Neutrophil (primary cell): ENCODE data around the gene PAK4.

Experiments used
- H3K27ac ChIP-seq: fragments of 200-600 bp; sonication (generic); 2 replicates; pipeline ENCODE4 v1.5.1; 2016; ENCODE audit warnings: mild to moderate bottlenecking, moderate library complexity
- H3K27me3 ChIP-seq: fragments of 200-600 bp; sonication (generic); 2 replicates; pipeline ENCODE4 v1.6.0; 2016; ENCODE audit warnings: mild to moderate bottlenecking
- H3K36me3 ChIP-seq: fragments of 200-600 bp; sonication (generic); 2 replicates; pipeline ENCODE4 v1.5.1; 2017
- H3K4me1 ChIP-seq, 2 experiments: fragments of 200-600 bp in 1 of 2; sonication (generic) in 1 of 2; 1 replicate in 1 of 2; 2 replicates in 1 of 2; pipeline versions ENCODE4 v1.5.1 to v1.6.1; 2013 to 2016; ENCODE audit warnings: low read depth in 1 of 2, low read length in 1 of 2, mild to moderate bottlenecking in 1 of 2, moderate library complexity in 1 of 2; ENCODE audit not compliant: control insufficient read depth in 1 of 2, insufficient read depth in 1 of 2
- H3K4me3 ChIP-seq, 2 experiments: fragments of 200-600 bp in 1 of 2; sonication (generic) in 1 of 2; 1 replicate in 1 of 2; 2 replicates in 1 of 2; pipeline ENCODE4 v1.5.1; 2013 to 2016; ENCODE audit warnings: low read depth in 1 of 2, low read length in 1 of 2, mild to moderate bottlenecking in 1 of 2, moderate library complexity in 1 of 2
- H3K9me3 ChIP-seq: fragments of 200-600 bp; sonication (generic); 2 replicates; pipeline ENCODE4 v1.5.1; 2016
- CTCF ChIP-seq: fragments of 200-600 bp; sonication (generic); IDR thresholded peaks from 2 replicates; pipeline ENCODE4 v1.5.1; 2016; ENCODE audit warnings: antibody characterized with exemption

The PAK4 gene

GRCh38 chr19:39169143-39169810, 43.7 kb downstream of the PAK4 start:
- Histone ChIP-seq H3K4me3 (no peak overlapping the region), H3K27ac (no peak overlapping the region), H3K36me3 (peaks cover 43% of the 10 kb centered on the region), H3K9me3 (no peaks in the 10 kb centered on the region), H3K4me1 (no peaks in the 10 kb centered on the region), H3K27me3 (no peaks in the 10 kb centered on the region)
- no peak for TF ChIP-seq CTCF

- H3K4me1 ChIP-seq = no peaks in the 10 kb centered on the region
- no peak for TF ChIP-seq CTCF
- no peaks in the 10 kb centered on the region for H3K9me3 ChIP-seq
- H3K27ac ChIP-seq = no peak overlapping the region
- H3K36me3 ChIP-seq = peaks cover 57% of the 10 kb centered on the region
- no peaks in the 10 kb centered on the region for H3K27me3 ChIP-seq
- H3K4me3 ChIP-seq = no peak overlapping the region
Measured at GRCh38 chr19:39170386-39171231, 45.0 kb downstream of the PAK4 start.

GRCh38 chr19:39171479-39172465, 46.2 kb downstream of the PAK4 start:
- H3K36me3 ChIP-seq = peaks cover 68% of the 10 kb centered on the region
- H3K9me3 ChIP-seq = no peaks in the 10 kb centered on the region
- H3K4me3 ChIP-seq = no peak overlapping the region
- H3K27me3 ChIP-seq = no peaks in the 10 kb centered on the region
- TF ChIP-seq CTCF = no peak
- no peaks in the 10 kb centered on the region for H3K4me1 ChIP-seq
- H3K27ac ChIP-seq = no peak overlapping the region

GRCh38 chr19:39172700-39173501, 47.3 kb downstream of the PAK4 start:
- no peaks in the 10 kb centered on the region for H3K27me3 ChIP-seq
- H3K36me3 ChIP-seq = peaks cover 80% of the 10 kb centered on the region
- no peak overlapping the region for H3K27ac ChIP-seq
- TF ChIP-seq CTCF = no peak
- H3K4me1 ChIP-seq = no peaks in the 10 kb centered on the region
- H3K9me3 ChIP-seq = no peaks in the 10 kb centered on the region
- H3K4me3 ChIP-seq = no peak overlapping the region
